GM21737 (cell line): Measurements from ENCODE around the gene TIFAB.

Source experiments
- ATAC-seq: cut with Tn5 transposase; IDR thresholded peaks from one replicate; pipeline ENCODE4 v1.9.1; 2021; ENCODE audit warnings: mild to moderate bottlenecking, moderate library complexity; ENCODE audit not compliant: unreplicated experiment

Gene TIFAB

GRCh38 chr5:135460246-135461033 lies 8.3 kb upstream of the TIFAB start:
- no peak for ATAC-seq

- ATAC-seq: no peak
Observed at GRCh38 chr5:135458921-135459331, 6.8 kb upstream of the TIFAB start.

DNA sequence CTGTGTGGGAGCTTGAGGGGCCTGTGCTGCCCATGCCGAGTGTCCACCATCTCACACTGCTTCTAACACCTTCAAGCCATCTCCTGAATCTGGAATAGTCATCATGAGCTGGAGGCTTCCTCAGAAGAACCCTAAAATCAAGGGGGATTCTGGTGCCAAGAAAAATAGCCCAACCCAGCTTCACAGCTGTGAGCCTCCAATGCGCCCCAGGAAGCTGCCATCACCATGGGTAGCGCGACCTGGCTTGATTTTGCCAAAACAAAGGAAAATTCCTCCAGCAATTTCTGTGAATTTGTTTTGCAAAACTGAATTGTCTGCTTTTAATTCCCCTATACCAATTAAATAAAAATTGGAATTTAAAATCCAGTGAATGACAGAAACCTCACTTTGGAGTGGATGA lies 6.2 kb upstream of the TIFAB start:
- ATAC-seq: no peak

DNA sequence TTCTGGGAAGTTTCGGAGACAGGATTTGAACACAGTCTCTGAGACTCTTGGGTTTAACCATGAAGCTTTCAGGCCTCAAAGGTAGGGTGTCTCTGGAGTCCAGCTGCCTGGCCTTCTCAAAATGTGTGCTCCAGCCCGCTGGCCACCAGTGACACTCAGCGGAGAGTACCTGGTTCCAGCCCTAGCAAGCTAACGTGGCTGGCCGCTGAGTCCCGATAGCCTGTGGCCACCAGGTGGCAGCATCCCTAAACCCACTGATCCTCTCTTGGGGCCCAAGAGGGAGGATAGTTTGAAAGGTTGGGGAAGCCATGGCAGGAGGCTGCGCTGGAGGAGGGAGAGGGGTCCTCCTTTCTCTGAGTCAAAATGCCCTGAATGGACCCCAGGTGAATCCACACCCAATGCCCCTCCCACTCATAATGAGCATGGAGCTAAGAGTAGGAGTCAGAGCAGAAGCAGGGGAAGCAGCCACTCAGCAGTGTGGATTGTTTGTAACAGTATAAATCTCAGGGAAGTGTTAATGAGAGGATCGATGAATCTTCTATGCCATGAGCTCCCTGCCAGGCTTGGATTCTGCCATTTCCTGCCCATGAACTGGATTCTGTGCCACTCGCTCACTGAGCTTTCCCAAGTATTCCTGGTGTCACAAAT lies 5.4 kb upstream of the TIFAB start:
- ATAC-seq: peak; percentile 64

GRCh38 chr5:135456238-135457099 lies 4.3 kb upstream of the TIFAB start:
- no peak for ATAC-seq

DNA sequence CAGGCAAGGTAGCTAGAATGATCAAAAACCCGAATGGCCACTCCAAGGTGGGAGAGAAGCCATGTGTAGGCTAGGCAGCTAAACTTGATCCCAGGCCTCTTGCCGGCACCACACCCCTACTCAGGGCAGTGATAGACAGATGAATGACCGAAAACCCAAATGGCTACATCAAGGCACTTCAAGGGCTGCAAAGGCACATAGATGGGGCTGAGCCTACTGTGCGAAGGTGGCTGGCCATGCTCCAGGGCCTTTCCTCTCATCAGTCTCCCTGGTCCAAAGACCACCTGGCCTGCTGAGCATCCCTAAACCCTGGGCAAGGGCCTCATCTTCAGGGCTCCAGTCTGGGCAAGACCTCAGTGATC lies 3.7 kb upstream of the TIFAB start:
- ATAC-seq: no peak

DNA sequence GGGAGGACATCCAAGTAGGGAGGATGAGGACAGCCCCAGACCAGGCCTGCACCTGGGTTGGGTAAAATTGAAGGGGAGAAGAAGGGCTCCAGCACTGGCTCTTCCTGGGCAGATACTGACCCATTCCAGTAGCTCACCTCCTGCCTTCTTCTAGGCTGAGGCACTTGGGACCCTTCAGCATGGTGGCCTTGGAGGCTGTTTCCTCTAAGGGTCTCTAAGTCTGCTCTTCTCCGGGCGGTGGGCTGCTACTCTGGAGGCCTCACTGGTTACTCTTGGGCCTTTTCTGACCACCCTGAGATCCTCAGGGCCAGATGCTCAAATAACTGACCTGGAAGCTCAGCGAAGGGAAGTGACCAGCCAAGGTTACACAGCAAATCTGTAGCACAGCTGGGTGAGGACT lies 2.8 kb upstream of the TIFAB start:
- no peak for ATAC-seq

- ATAC-seq: no peak
Observed at GRCh38 chr5:135453613-135454012, 1.5 kb upstream of the TIFAB start.

DNA sequence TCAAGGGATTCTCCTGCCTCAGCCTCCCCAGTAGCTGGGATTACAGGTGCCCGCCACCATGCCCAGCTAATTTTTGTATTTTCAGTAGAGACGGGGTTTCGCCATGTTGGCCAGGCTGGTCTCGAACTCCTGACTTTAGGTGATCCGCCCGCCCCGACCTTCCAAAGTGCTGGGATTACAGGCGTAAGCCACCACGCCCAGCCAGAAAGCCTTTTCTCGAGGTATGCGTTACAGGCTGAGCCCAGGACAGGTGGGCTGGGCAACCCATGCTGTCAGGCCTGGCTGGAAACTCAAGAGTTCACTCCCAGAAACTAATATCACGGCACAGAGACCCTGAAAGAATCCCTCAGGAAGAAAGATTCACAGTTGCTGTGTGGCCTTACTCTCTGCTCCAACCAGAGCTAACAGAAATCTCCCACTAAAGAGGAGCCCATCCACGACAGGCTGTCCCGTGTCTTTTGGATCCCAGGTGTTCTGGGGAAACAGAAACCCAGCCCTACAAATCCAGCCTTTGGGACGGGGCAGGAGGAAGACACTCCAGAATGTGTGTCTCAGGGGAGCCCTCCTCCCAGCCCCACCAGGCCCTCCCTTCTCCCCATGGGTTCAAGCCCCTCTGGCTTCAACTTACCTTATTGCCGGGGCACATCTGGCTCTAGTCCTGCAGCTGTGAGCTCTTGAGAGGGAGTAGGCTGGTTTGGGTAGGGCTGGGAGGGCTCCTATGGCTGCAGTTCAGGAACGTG lies 400 bp downstream of the TIFAB start:
- ATAC-seq: no peak

DNA sequence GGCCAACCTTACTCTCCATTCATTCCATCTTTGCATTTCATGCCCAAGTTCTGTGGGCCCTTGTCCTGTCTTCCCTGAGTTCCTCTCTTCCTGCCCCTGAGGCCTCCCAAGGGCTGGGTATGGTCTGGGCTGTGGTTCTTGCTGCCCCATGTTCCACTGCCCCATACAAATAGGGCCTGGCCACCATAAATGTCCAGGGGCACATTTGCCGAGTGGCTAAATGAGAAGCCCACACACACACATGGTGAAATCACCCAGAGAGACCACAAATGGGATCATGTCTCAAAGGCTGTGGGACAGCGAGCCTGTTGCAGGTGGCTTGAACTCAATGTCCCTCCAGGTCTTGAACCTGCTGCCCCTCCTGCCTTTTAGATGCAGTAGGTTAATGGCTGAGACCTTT lies 1.2 kb downstream of the TIFAB start:
- no peak for ATAC-seq

DNA sequence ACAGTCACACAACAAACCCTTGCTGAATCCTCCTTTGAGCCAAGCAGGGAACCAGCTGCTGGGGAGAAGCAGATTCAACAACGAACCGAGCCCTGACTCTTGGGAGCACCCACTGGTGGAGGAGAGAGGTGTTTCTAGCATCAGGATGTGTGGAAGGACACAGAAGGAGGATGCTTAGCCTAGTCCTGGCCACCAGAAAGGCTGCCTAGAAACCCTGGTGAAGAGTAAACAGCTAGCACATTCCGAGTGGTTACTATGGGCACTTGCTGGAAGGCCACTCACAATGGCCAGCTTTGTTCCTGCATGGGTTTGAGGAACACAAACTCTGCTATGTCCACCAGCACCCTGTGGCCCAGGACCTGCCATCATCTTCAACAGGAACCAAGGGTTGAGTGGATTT lies 1.8 kb downstream of the TIFAB start:
- no peak for ATAC-seq

GRCh38 chr5:135449644-135450043 lies 2.5 kb downstream of the TIFAB start:
- no peak for ATAC-seq

DNA sequence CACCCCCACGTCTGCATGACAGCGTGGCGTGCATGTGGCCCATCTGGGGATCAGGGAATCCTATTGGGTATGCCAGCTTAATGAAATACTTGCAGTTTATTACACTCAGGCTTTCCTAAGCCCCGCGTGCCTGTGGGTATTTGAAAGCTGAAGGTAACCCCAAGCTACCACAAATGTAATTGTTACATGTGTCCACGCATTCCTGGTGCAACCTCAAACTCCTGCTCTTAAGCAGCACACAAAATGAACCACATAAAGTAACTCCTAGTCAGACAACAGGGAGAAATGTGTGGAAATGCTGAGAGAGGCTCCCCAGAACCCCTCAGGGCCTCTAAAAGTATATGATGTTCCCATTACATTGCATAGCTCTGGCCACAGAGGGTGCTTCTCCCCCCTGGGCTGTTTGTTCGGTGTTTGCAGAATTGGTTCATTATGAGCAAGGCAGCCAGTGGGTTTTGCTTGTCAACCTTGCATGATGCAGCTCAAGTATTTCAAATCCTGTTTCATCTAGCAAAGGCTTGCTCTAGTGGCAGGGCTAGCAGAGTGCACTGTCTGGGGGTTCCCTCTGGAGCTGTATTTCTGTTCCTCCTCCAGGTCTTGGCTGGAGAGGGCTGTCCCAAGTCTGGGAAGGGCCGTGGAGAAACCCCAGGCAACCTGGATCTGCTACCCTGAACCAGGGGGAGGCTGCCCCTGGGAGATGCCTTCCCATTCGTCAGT lies 3.2 kb downstream of the TIFAB start:
- no peak for ATAC-seq

- no peak for ATAC-seq
Observed at GRCh38 chr5:135448071-135448739, 3.9 kb downstream of the TIFAB start.

DNA sequence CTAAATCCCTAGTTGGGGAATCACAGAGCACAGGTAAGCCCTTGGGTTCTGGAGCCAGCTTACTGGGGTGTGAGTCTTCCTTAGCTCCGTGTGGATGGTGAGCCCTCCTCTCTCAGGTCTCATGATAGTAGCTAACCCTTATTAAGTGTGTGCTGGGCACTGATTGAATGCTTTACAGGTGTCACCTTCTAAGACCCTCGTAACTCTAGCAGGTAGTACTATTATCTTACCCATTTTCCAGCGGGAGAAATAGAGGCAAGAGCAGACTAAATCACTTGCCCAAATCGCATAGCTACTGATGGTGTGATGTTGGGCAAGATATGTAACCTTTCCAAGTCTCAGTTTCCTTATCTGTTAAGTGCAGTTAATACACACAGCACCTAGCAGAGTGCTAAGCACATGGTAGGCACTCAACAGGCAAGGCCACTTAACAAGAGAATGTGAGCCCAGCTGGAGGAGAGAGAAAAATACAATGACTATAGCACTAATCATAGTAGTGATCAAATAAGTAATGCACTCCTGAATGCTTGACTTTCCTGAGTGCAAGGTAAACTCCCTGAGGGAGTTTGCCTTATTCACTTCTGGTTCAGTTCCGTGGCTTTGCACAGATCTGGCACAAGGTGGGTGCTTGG lies 4.7 kb downstream of the TIFAB start, which contains the start of gene DCANP1:
Gene DCANP1, minus strand, starts transcription at position 51 of the 632 bp plus-strand sequence. CDS start 240 bp downstream, outside the sequence.
- no peak for ATAC-seq

DNA sequence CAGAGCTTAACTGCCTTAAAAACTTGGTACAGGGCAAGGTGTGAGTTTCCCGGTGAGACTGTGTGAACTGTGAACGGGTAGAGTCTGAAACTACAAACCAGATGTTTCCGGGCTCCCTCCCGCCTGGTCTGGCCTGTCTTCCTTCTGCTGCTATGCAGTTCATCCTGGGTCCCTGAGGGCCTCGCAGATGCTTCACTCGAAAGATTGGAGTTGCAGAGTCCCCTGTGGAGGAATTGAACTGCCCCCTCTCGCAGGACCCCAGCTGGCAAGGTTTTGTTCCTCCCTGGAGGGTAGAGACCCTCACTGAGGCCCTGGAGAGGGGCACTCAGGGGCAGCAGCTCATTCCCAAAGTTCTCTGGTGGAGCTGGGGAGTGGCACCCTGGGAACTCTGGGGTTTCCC lies 5.5 kb downstream of the TIFAB start:
- ATAC-seq: no peak

- ATAC-seq: no peak
Observed at GRCh38 chr5:135446206-135446605, 5.9 kb downstream of the TIFAB start.

DNA sequence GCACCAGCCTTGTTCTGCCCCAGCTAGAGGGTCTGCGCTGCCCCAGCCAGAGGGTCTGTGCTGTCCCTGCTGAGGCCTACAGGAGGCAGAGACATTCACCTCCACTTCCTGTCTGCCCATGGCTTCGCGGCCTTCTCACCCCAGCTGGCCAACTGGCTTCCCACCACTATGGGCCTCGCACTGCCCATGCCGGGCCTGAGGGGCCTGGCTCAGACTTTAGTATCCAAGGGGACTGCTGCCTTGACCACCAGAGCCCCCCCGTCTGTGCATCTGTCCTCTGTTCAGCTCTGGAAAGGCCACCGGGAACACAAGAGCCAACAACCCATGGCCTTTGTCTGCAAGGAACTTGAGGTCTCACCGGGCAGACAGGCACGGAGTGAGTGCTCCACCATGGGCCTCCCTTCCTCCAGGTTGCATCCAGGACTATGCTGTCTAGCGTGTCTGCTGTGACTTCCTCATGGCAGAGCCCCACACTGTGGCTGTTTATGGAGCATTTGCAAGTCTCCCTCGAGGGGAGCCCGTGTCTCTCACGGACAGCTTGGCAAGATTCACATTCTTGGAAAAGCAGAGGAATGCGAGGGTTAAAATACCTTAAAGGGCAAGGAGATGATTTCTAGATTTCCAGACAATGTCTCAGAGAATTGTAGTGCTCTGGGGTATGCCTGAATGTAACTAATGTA lies 6.7 kb downstream of the TIFAB start:
- ATAC-seq: no peak

- ATAC-seq: no peak
Observed at GRCh38 chr5:135444881-135445280, 7.3 kb downstream of the TIFAB start.
